GM12874 (cell line): ENCODE data around the gene FAS.

Source experiments
- CTCF ChIP-seq: IDR thresholded peaks from 2 replicates; pipeline ENCODE4 v1.5.1; 2011; ENCODE audit warnings: low read depth, mild to moderate bottlenecking, control low read depth, low read length, moderate library complexity; ENCODE audit not compliant: insufficient read depth

FAS gene

GRCh38 chr10:89002226-89002978 lies 11.8 kb downstream of the FAS start:
- TF ChIP-seq CTCF = no peak

DNA sequence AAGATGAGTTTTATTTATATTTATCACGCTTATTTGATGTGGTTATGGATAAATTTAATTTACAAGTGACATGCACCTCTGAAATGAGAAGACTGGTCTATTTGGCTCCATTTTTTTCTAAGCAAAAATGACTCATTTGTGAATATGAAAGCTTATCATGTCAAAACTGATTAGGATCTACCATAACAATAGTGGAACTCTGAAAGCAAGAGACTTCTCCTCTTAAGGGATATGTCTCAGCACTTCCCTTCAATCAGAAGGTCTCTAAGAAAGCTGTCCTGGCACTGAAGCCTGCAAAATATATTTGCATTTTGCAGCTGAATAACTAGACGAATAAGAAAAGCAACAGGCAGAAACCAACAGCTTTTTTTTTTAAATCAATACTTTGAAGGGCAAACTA lies 12.7 kb downstream of the FAS start:
- TF ChIP-seq CTCF = no peak

GRCh38 chr10:89007129-89007893 lies 16.7 kb downstream of the FAS start:
- TF ChIP-seq CTCF = no peak

DNA sequence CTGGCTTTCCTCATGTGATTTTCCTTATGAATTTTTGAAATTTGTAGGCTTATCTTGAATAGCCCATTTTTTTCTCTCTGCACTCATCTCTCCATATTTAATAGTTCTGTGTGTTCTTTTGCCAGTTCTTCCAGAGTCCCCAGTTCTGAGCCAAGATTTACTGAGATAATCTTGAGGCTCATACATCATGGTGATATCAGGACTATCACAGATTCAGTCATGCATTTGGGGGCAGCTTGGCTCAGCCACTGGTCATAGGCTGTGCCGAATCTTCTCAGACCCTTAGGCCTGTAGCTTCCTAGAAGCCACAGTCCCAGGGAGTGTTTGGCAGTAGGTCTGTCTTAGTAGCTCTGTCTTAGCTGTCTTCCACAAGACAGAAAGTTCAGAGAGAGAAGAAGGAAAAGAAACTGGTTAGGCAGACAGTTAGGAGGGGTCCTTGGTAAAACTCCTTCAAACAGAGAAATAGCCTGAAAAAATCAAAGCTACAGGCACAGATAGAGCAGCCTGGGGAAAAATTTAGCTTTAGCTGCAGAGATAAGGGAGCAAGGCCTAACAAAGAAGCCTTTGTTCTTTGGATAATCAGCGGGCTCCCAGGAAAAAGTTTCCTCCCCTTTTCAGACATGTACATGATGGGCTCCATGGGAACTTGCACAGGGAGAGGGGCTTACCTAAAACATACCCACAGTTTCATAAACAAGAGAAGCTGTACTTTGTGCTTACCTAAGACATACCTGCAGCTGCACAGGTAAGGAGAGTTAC lies 29.1 kb downstream of the FAS start:
- TF ChIP-seq CTCF = no peak

- TF ChIP-seq CTCF = no peak
Observed at GRCh38 chr10:89022734-89023133, 32.1 kb downstream of the FAS start.

GRCh38 chr10:89025453-89025852 lies 34.9 kb downstream of the FAS start:
- TF ChIP-seq CTCF = no peak

GRCh38 chr10:89029181-89029580 lies 38.6 kb downstream of the FAS start:
- no peak for TF ChIP-seq CTCF
